Measurements from ENCODE around the gene SMIM29.

The SMIM29 gene

GRCh38 chr6:34225551-34225950, 23.3 kb downstream of the SMIM29 start:
- Histone ChIP-seq H3K27me3 (replicated peaks) (no peaks in the 10 kb centered on the region), H3K27ac (no peak overlapping the region), H3K36me3 (replicated peaks) (no peaks in the 10 kb centered on the region), H3K4me3 (ENCODE audit: low read depth, low read length) (no peak overlapping the region)
- in situ Hi-C loops (cut with HindIII; ENCODE audit: low pct_ligation_motif_present, low sequenced_read_pairs) = no loop called here
- TF ChIP-seq CTCF (IDR thresholded peaks at IDR 0.05; ENCODE audit: low read depth, low read length, missing control alignments) = no peak
- no peak for DNase-seq

- peak overlapping the region; percentile 50 for H3K4me3 ChIP-seq (ENCODE audit: low read depth, low read length)
- TF ChIP-seq CTCF (IDR thresholded peaks at IDR 0.05; ENCODE audit: low read depth, low read length, missing control alignments) = no peak
- no peaks in the 10 kb centered on the region for H3K36me3 ChIP-seq (replicated peaks)
- DNase-seq = peak; percentile 90
- in situ Hi-C loops (cut with HindIII; ENCODE audit: low pct_ligation_motif_present, low sequenced_read_pairs) = no loop called here
- H3K27ac ChIP-seq = peak overlapping the region; percentile 88
- H3K27me3 ChIP-seq (replicated peaks) = no peaks in the 10 kb centered on the region
These were observed 24.6 kb downstream of the SMIM29 start for GRCh38 chr6:34223956-34224940.

GRCh38 chr6:34223381-34223955, 25.3 kb downstream of the SMIM29 start:
- Histone ChIP-seq H3K36me3 (replicated peaks) (no peaks in the 10 kb centered on the region), H3K27me3 (replicated peaks) (no peaks in the 10 kb centered on the region), H3K27ac (peak overlapping the region; percentile 45), H3K4me3 (ENCODE audit: low read depth, low read length) (peak overlapping the region; percentile 42)
- in situ Hi-C loops (cut with HindIII; ENCODE audit: low pct_ligation_motif_present, low sequenced_read_pairs) = no loop called here
- TF ChIP-seq CTCF (IDR thresholded peaks at IDR 0.05; ENCODE audit: low read depth, low read length, missing control alignments) = no peak
- DNase-seq = no peak

GRCh38 chr6:34218691-34219090, 30.1 kb downstream of the SMIM29 start:
- DNase-seq = no peak
- Histone ChIP-seq H3K27ac (no peak overlapping the region), H3K4me3 (ENCODE audit: low read depth, low read length) (no peak overlapping the region), H3K27me3 (replicated peaks) (no peaks in the 10 kb centered on the region), H3K36me3 (replicated peaks) (no peaks in the 10 kb centered on the region)
- no peak for TF ChIP-seq CTCF (IDR thresholded peaks at IDR 0.05; ENCODE audit: low read depth, low read length, missing control alignments)
- in situ Hi-C loops (cut with HindIII; ENCODE audit: low pct_ligation_motif_present, low sequenced_read_pairs) = no loop called here

- Histone ChIP-seq H3K36me3 (replicated peaks) (no peaks in the 10 kb centered on the region), H3K27me3 (replicated peaks) (no peaks in the 10 kb centered on the region), H3K27ac (no peak overlapping the region), H3K4me3 (ENCODE audit: low read depth, low read length) (no peak overlapping the region)
- TF ChIP-seq CTCF (IDR thresholded peaks at IDR 0.05; ENCODE audit: low read depth, low read length, missing control alignments) = no peak
- in situ Hi-C loops (cut with HindIII; ENCODE audit: low pct_ligation_motif_present, low sequenced_read_pairs) = no loop called here
- no peak for DNase-seq
These were observed 35.0 kb downstream of the SMIM29 start for GRCh38 chr6:34213772-34214171.

All from brain microvascular endothelial cell (primary cell).